CD4-positive, alpha-beta T cell treated with Interleukin-6 for 4 hours (primary cell): ENCODE data around the gene C1QTNF8.

Experiments used
- DNase-seq: peaks from one replicate; pipeline ENCODE4 v3.0.0-alpha.2; 2020; ENCODE audit warnings: mixed read lengths

Gene C1QTNF8

GRCh38 chr16:1127101-1127500 is 31.1 kb upstream of the C1QTNF8 start:
- DNase-seq = no peak

- DNase-seq = no peak
These were observed 30.5 kb upstream of the C1QTNF8 start for GRCh38 chr16:1126586-1126985.

- no peak for DNase-seq
These were observed 30.0 kb upstream of the C1QTNF8 start for GRCh38 chr16:1126044-1126443.

GRCh38 chr16:1125471-1125870 is 29.4 kb upstream of the C1QTNF8 start:
- peak; percentile 17 for DNase-seq

- DNase-seq = no peak
These were observed 28.8 kb upstream of the C1QTNF8 start for GRCh38 chr16:1124795-1125194.

- DNase-seq = no peak
These were observed 28.2 kb upstream of the C1QTNF8 start for GRCh38 chr16:1124291-1124690.

GRCh38 chr16:1123525-1124230 is 27.6 kb upstream of the C1QTNF8 start:
- DNase-seq = no peak

- DNase-seq = no peak
These were observed 26.3 kb upstream of the C1QTNF8 start for GRCh38 chr16:1122398-1122765.

GRCh38 chr16:1121601-1122397 is 25.8 kb upstream of the C1QTNF8 start:
- no peak for DNase-seq

GRCh38 chr16:1121009-1121408 is 25.0 kb upstream of the C1QTNF8 start:
- no peak for DNase-seq

- no peak for DNase-seq
These were observed 24.5 kb upstream of the C1QTNF8 start for GRCh38 chr16:1120577-1120941.

GRCh38 chr16:1119766-1120576 is 23.9 kb upstream of the C1QTNF8 start:
- no peak for DNase-seq

- no peak for DNase-seq
These were observed 23.1 kb upstream of the C1QTNF8 start for GRCh38 chr16:1119129-1119528.

- DNase-seq = no peak
These were observed 21.9 kb upstream of the C1QTNF8 start for GRCh38 chr16:1117926-1118325.

- no peak for DNase-seq
These were observed 21.3 kb upstream of the C1QTNF8 start for GRCh38 chr16:1117176-1117900.

- no peak for DNase-seq
These were observed 20.6 kb upstream of the C1QTNF8 start for GRCh38 chr16:1116693-1117077.

- DNase-seq = no peak
These were observed 18.0 kb upstream of the C1QTNF8 start for GRCh38 chr16:1113889-1114526.

- no peak for DNase-seq
These were observed 17.4 kb upstream of the C1QTNF8 start for GRCh38 chr16:1113489-1113888.

GRCh38 chr16:1112506-1113184 is 16.6 kb upstream of the C1QTNF8 start:
- no peak for DNase-seq

GRCh38 chr16:1109648-1110047 is 13.6 kb upstream of the C1QTNF8 start:
- no peak for DNase-seq

GRCh38 chr16:1108299-1109252 is 12.5 kb upstream of the C1QTNF8 start:
- DNase-seq = no peak
